ENCODE data around the gene TNFRSF19.
A peak's percentile ranks its signal among the peaks of the same experiment; 100 is the strongest.

The TNFRSF19 gene

GRCh38 chr13:23690668-23691067, 120.5 kb downstream of the TNFRSF19 start:
- TF ChIP-seq CTCF (IDR thresholded peaks at IDR 0.05; ENCODE audit: borderline replicate concordance, insufficient read depth, low read depth, low read length) = no peak
- no peak overlapping the region for H3K4me3 ChIP-seq (ENCODE audit: low read depth, low read length)

DNA sequence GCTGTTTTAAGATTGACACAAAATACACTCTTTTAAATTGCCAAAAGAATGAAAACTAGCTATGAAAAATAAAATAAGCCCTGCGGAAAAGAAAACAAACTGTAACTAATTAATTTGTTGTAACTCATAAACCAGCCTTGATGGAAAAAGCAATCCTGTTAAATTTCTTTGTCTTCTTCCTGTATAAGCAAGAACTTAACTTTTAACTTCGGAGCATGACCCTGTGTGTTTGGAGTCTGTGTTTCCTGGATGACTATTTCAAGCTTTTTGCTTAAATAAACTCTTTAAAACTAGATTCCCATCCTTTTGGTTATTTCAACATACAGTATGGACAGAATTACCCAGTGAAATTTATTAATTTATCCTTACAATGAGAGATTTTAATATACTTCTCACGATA, 122.6 kb downstream of the TNFRSF19 start:
- no peak overlapping the region for H3K4me3 ChIP-seq (ENCODE audit: low read depth, low read length)
- TF ChIP-seq CTCF (IDR thresholded peaks at IDR 0.05; ENCODE audit: borderline replicate concordance, insufficient read depth, low read depth, low read length) = no peak

DNA sequence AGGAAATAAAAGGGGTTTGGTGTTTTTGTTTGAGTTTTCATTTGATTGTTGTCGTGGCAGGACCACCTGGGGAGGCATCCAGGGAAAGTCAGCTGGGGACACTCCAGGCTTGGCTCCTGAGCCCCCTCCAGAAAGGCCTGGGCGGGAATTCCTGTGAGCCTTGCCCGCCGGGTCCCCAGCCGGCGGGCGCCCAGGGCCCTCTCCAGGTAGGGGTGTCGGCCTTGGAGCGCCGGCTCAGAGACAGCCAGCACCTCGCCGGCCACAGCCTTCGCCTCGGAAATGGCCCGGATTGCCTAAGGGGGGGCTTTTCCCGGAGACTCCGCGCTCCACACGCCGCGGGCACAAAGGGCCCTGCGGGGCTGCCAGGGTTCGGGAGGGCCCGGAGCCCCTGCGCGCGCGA, 125.0 kb downstream of the TNFRSF19 start:
- no peak for TF ChIP-seq CTCF (IDR thresholded peaks at IDR 0.05; ENCODE audit: borderline replicate concordance, insufficient read depth, low read depth, low read length)
- no peak overlapping the region for H3K4me3 ChIP-seq (ENCODE audit: low read depth, low read length)

GRCh38 chr13:23695711-23696464, 125.7 kb downstream of the TNFRSF19 start:
- TF ChIP-seq CTCF (IDR thresholded peaks at IDR 0.05; ENCODE audit: borderline replicate concordance, insufficient read depth, low read depth, low read length) = no peak
- H3K4me3 ChIP-seq (ENCODE audit: low read depth, low read length) = peak overlapping the region; percentile 32

DNA sequence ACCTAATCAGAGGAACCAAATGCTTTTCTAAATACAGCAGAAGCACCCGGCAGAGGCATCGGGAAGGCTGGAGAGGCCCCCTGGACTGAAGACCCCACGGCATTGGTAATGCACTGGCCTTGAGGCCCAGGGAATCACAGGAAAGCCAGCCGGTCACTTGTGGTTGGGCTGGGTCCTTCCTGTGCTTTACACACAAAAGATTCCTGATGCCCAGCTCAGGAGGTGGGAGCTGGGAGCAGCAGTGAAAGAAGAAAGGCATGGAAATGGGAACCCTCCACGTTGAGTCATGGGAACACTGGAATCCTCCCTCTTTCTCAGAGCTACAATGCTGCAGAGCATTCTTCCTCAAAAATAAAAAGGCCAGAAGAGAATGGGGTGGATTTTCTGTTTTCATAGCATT, 126.4 kb downstream of the TNFRSF19 start:
- TF ChIP-seq CTCF (IDR thresholded peaks at IDR 0.05; ENCODE audit: borderline replicate concordance, insufficient read depth, low read depth, low read length) = no peak
- no peak overlapping the region for H3K4me3 ChIP-seq (ENCODE audit: low read depth, low read length)

- no peak overlapping the region for H3K4me3 ChIP-seq (ENCODE audit: low read depth, low read length)
- TF ChIP-seq CTCF (IDR thresholded peaks at IDR 0.05; ENCODE audit: borderline replicate concordance, insufficient read depth, low read depth, low read length) = no peak
Observed at GRCh38 chr13:23697772-23698313, 127.6 kb downstream of the TNFRSF19 start.

- TF ChIP-seq CTCF (IDR thresholded peaks at IDR 0.05; ENCODE audit: borderline replicate concordance, insufficient read depth, low read depth, low read length) = no peak
- H3K4me3 ChIP-seq (ENCODE audit: low read depth, low read length) = no peak overlapping the region
Observed at GRCh38 chr13:23699271-23699670, 129.1 kb downstream of the TNFRSF19 start.

Measured in GM12875 (cell line).